HG02610 (cell line): Measurements from ENCODE around the gene DCAF12L1.

Experiments used
- ATAC-seq: cut with Tn5 transposase; IDR thresholded peaks from one replicate; pipeline ENCODE4 v1.9.1; 2021; ENCODE audit warnings: mild to moderate bottlenecking, moderate library complexity; ENCODE audit not compliant: unreplicated experiment

Gene DCAF12L1

DNA sequence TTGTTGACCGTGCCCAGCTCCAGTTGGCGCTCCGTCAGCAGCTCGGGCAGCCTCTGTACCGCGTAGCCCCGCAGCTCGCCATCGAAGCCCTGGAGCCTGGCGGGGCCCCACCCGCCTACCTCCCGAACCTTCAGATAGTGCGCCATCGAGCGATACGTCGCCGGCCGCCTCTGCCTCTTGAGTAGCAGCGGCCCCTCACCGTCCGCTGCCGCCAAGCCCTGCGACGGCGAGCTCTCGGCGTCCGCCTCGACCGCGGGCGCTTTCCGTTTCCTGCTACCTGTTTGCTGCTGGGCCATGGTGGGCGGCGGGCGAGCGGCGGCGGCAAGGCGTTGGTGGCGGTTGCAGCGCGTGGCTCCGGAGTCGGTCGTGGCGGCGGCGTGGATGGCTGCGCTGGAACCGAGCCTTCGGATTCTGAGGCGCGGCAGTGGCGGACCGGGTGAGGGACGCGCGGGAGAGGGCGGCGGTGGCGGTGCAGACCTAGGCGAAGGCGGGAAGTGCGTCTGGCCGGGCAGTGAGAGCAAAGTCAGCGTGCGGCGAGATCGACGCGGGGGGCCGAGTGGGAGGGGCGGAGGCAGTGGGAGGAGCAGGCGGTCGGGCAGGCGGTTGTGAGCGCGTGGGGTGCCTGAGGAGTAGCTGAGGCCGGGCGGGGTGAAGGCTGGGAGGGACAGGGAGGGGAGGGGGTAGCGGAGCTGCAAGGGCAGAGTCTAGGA lies at the start of gene DCAF12L1:
DCAF12L1 (minus strand) TSS at position 502 of the 710 bp plus-strand sequence; CDS start at position 296, 206 bp downstream.
- ATAC-seq: no peak

DNA sequence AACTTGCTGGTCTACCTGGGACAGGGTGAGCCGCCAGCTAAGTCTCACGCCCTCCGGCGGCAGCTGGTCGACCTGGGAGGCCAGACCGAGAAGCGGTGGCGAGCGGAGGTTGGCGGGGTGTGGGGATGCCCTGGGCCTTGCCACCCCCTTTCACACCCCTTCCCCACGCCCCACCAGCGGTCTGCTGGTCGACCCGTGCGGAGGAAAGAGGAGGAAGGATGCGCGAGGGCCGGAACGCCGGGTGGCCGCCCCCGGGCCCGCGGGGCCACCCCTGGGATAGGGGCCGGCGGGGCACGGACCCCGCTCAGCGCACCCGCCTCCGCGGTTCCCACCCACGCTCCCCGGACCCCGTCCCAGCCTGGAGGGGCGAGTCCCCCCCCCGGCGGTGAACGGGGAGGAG lies 28.3 kb upstream of the DCAF12L1 start:
- ATAC-seq: no peak

DNA sequence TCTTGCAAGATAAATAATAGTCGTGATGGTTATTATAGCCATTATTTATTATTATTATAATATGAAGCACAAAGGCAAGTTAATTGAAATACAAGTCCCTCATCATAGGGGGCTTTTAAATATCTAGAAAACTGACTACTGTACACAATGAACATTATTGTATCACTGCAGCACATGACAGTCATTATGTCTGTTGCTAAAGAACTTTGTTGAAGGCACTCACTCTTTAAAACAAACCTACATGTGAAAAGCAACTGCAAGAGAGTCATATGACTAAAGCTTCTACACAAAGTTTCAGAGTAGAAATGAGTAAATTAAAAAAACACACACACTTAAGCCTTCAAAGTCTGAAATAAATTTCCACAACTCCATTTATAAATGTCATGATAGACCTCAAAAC lies 23.3 kb upstream of the DCAF12L1 start:
- no peak for ATAC-seq

DNA sequence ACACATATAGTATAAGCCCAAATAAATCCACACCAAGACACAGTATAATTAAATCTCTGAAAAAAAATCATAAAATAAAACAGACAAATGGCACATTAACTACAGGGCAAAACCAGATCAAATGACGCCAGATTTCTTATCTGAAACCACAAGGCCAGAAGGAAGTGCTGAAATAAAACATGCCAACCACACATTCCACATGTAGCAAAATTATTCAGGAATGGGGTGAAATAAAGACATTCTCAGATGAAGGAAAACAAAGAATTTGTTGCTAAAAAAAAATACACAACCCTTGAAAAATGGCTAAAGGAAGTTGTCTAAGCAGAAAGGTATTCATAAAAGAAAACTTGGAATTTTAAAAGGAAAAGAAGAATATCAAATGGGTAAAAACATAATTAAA lies 4.5 kb upstream of the DCAF12L1 start:
- ATAC-seq: no peak

DNA sequence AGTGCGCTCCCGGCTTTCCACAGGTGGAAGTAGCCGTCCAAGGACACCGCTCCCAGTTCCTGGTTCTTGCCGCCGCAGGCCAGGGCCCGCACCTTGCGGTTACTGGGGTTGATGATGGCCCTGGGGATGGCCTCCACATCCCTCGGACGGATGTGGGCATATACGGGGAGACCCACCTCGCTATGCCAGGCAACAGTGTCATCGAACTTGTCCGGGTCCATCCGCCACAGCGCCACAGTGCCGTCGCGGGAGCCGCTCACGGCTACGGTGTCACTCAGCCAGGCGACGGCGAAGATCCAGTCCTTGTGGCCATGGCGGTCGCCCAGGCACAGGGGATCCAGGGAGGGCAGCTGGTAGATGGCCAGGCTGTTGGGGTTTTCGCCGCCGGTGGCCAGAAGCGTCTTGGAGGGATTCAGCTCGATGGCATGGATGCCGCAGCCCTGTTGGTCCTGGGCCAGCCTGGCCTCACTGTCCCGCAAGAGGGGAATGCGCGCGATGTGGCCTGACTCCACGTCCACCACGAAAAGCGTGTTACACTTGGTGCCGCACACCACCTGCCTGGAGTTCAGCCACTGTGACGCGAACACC lies 795 bp downstream of the DCAF12L1 start:
- ATAC-seq: no peak

DNA sequence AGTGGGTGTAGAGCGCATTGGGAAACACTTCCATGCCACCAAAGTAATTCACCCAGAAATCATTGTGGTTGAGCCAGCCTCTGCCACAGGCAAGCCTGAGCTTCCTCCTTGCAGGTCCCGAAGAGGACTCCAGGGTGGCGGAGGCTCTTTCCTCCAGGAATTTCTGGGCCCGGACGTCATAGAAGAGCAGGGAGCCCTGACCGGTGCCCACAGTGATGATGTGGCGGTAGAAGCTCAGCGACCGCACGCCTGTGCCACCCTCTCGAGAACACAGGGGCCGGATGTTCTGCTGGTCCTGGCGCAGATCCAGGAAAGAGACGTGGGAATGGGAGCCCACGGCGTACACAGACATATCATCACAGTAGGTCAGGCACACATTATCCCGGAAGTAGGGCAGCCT lies 1.3 kb downstream of the DCAF12L1 start:
- no peak for ATAC-seq

DNA sequence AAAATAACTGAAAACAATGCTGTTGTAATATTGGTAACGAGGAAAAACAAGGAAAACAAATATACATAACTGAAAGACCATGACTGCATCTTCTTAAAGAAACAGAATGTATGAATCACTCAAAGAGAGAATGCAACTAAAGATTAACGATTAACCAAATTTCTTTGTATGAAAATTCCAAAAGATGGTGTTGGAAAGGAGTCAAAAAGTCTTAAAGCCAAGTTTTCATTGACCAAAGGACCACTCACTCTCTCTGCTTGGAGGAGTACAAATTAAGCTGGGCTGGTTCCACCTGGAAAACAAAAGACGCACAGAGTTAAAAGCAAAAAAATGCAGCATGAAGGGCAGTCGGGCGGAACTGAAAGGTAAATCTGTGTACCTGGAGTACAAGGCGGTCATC lies 1.8 kb downstream of the DCAF12L1 start:
- no peak for ATAC-seq

DNA sequence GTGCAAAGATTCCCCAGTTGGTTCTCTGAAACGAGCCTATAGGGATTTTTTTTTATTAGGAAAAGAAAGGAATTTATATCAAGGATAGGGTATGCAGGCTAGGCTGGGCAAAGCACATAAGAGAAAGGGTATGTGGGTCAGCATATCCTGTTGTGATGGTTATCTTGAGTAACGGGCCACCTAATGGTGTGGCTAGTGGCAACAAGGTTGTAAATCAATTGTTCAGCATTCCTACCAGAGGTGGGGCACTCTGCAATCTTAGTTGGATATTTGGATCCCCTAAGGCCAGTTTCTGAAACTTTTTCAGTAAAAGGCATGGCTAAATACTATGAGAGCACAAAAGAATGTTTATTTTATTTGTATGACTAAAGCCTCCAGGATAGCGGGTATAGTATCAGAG lies 42.7 kb downstream of the DCAF12L1 start:
- no peak for ATAC-seq
